Panc1 (cell line): ENCODE data around the gene C19orf44. TPM values are rescaled to one million over a fixed set of nuclear protein-coding genes. Genes with fewer than 3 reads are reported as not detected.

ENCODE experiments used
- ATAC-seq: fragments of 200-7000 bp; cut with Tn5 transposase; 2 replicates; pipeline ENCODE4 v1.9.1; 2020; ENCODE audit warnings: mild to moderate bottlenecking, moderate library complexity
- BruUV-seq: library from RNA; stranded (reverse); fragments of 400-500 nt; replicated peaks from 2 replicates; lab custom pipeline; 2021; lab: Mats Ljungman, UMichigan
- CTCF ChIA-PET: fragments of 300-600 bp; sonication (Branson Sonifier 250); formaldehyde crosslinking; loops from one replicate; lab custom pipeline; 2022; ENCODE audit warnings: antibody characterized with exemption; lab: Charles Lee
- POLR2A ChIA-PET: fragments of 300-600 bp; sonication (Branson Sonifier 250); formaldehyde crosslinking; loops from one replicate; lab custom pipeline; 2022; ENCODE audit warnings: antibody characterized with exemption; lab: Charles Lee
- DNase-seq: peaks from one replicate; pipeline ENCODE4 v3.0.0-alpha.2; 2010; ENCODE audit warnings: low read depth, low spot score
- H3K27ac ChIP-seq: 2 replicates; pipeline ENCODE4 v1.5.1; 2011; ENCODE audit warnings: mild to moderate bottlenecking, low read length, inconsistent platforms
- H3K27me3 ChIP-seq: fragments of 200-500 bp; sonication (Bioruptor generic); 2 replicates; pipeline ENCODE4 v1.6.0; 2014; ENCODE audit warnings: low read length, inconsistent platforms; ENCODE audit not compliant: control insufficient read depth, insufficient read depth
- H3K36me3 ChIP-seq: fragments of 200-500 bp; sonication (Bioruptor generic); 2 replicates; pipeline ENCODE4 v1.5.1; 2014; ENCODE audit warnings: inconsistent platforms, mild to moderate bottlenecking, low read length, moderate library complexity; ENCODE audit not compliant: control insufficient read depth, insufficient read depth
- H3K4me1 ChIP-seq: 2 replicates; pipeline ENCODE4 v1.5.1; 2011; ENCODE audit warnings: inconsistent platforms, mild to moderate bottlenecking, low read length, moderate library complexity; ENCODE audit not compliant: control insufficient read depth, insufficient read depth
- H3K4me3 ChIP-seq, 2 experiments: 2 replicates each; pipeline ENCODE4 v1.5.1; 2011 to 2012; ENCODE audit warnings: low read depth in 2 of 2, low read length in 2 of 2, mild to moderate bottlenecking in 2 of 2, inconsistent platforms in 1 of 2, moderate library complexity in 1 of 2
- H3K9me3 ChIP-seq: fragments of 200-500 bp; sonication (Bioruptor generic); 2 replicates; pipeline ENCODE4 v1.5.1; 2014; ENCODE audit warnings: low read depth, mild to moderate bottlenecking, inconsistent platforms, low read length, moderate library complexity; ENCODE audit not compliant: control insufficient read depth, insufficient read depth
- CTCF ChIP-seq: fragments of 450-650 bp; IDR thresholded peaks from 2 replicates; pipeline ENCODE4 v1.5.1; 2017; ENCODE audit warnings: mild to moderate bottlenecking
- POLR2AphosphoS5 ChIP-seq: IDR thresholded peaks from 2 replicates; pipeline ENCODE4 v1.6.1; 2012; ENCODE audit warnings: mild to moderate bottlenecking, low read depth, low read length, moderate library complexity
- REST ChIP-seq, 2 experiments: IDR thresholded peaks; 2 replicates each; pipeline ENCODE4 v1.6.1; 2011 to 2012; ENCODE audit warnings: low read depth in 2 of 2, control low read depth in 1 of 2, low read length in 1 of 2, mild to moderate bottlenecking in 1 of 2, moderate library complexity in 1 of 2; ENCODE audit not compliant: insufficient read depth in 1 of 2
- SIN3A ChIP-seq: IDR thresholded peaks from 2 replicates; pipeline ENCODE4 v1.6.1; 2012; ENCODE audit warnings: low read depth, mild to moderate bottlenecking, low read length, moderate library complexity, borderline replicate concordance; ENCODE audit not compliant: insufficient read depth
- TCF7L2 ChIP-seq: IDR thresholded peaks from 2 replicates; pipeline ENCODE4 v1.6.1; 2011; ENCODE audit warnings: mild to moderate bottlenecking, low read depth, low read length, inconsistent platforms
- in situ Hi-C: cut with HindIII; loops from 2 replicates; pipeline ENCODE4 v1.10.0; 2016; ENCODE audit warnings: low sequenced_read_pairs, low pct_unique_long_range_greater_than_20kb
- intact Hi-C: fragments of 100-400 bp; cut with micrococcal nuclease; formaldehyde crosslinking; loops from one replicate; pipeline ENCODE4 v1.10.0; 2022; ENCODE audit not compliant: unreplicated experiment
- total RNA-seq: library from RNA; stranded (reverse); gene quantifications from one replicate; pipeline ENCODE4 v1.2.1, GENCODE V29; 2021; ENCODE audit not compliant: unreplicated experiment

The C19orf44 gene
- total RNA-seq, 1 experiment from 2014 or later = 4.4 TPM

GRCh38 chr19:16564842-16565241, 68.6 kb downstream of the C19orf44 start:
- intact Hi-C loops (no loop called here), in situ Hi-C loops (no loop called here)
- no peaks in the 10 kb centered on the region for H3K27me3 ChIP-seq
- peaks cover 4% of the 10 kb centered on the region; the same call in 1 of the 2 replicates for H3K36me3 ChIP-seq
- CTCF ChIA-PET = no interaction called here
- no peak overlapping the region for H3K4me3 ChIP-seq
- DNase-seq (no peak), ATAC-seq (no peak)
- TF ChIP-seq CTCF = no peak
- TF ChIP-seq POLR2AphosphoS5 = no peak
- no peak for TF ChIP-seq TCF7L2
- TF ChIP-seq SIN3A = no peak
- TF ChIP-seq REST (IDR thresholded peaks at IDR 0.05; ENCODE audit: insufficient read depth in 1 of 2, low read depth in 2 of 2, low read length in 1 of 2) = no peak
- H3K9me3 ChIP-seq = no peaks in the 10 kb centered on the region
- BruUV-seq = no TSS peak
- no peak overlapping the region for H3K27ac ChIP-seq
- no peaks in the 10 kb centered on the region; the same call in 1 of the 2 replicates for H3K4me1 ChIP-seq
- POLR2A ChIA-PET = no interaction called here

GRCh38 chr19:16566161-16566560, 70.0 kb downstream of the C19orf44 start:
- no peaks in the 10 kb centered on the region for H3K27me3 ChIP-seq
- in situ Hi-C loops = no loop called here
- DNase-seq = no peak
- no peak overlapping the region for H3K27ac ChIP-seq
- ChIA-PET CTCF (no interaction called here), POLR2A (no interaction called here)
- ATAC-seq = no peak
- H3K36me3 ChIP-seq = peaks cover 4% of the 10 kb centered on the region; the same call in 1 of the 2 replicates
- TF ChIP-seq SIN3A (no peak), POLR2AphosphoS5 (no peak), CTCF (no peak), TCF7L2 (no peak), REST (IDR thresholded peaks at IDR 0.05; ENCODE audit: insufficient read depth in 1 of 2, low read depth in 2 of 2, low read length in 1 of 2) (no peak)
- H3K4me1 ChIP-seq = peaks cover 3% of the 10 kb centered on the region
- H3K4me3 ChIP-seq = no peak overlapping the region
- no peaks in the 10 kb centered on the region for H3K9me3 ChIP-seq
- intact Hi-C loops = no loop called here
- no TSS peak for BruUV-seq
